Bronchial epithelial cell (primary cell): ENCODE results near the gene LCN6. TPM values are rescaled to one million over a fixed set of nuclear protein-coding genes. Genes with fewer than 3 reads are reported as not detected.
A peak's percentile ranks its signal among the peaks of the same experiment; 100 is the strongest.

Experiments used
- DNase-seq: peaks from one replicate; pipeline ENCODE4 v3.0.0-alpha.2; 2010; ENCODE audit warnings: low read depth
- FAIRE-seq: peaks from 2 replicates; lab custom pipeline; 2011; peaks lifted over from hg19 to GRCh38; lab: Jason Lieb, UNC
- H3K27me3 ChIP-seq: 2 replicates; pipeline ENCODE4 v1.5.1; 2011; ENCODE audit warnings: low read length; ENCODE audit not compliant: control insufficient read depth, insufficient read depth
- H3K36me3 ChIP-seq: 2 replicates; pipeline ENCODE4 v1.5.1; 2011; ENCODE audit warnings: low read length; ENCODE audit not compliant: control insufficient read depth, insufficient read depth
- H3K4me3 ChIP-seq: 2 replicates; pipeline ENCODE4 v1.5.1; 2011; ENCODE audit warnings: mild to moderate bottlenecking, low read depth, low read length, control low read depth
- total RNA-seq: library from RNA; depleted of rRNA; stranded (reverse); fragments of >200 nt; gene quantifications from 2 replicates; pipeline ENCODE4 v1.2.1, GENCODE V29; 2014
- TF ChIP-seq, protein P1 (sequence below): IDR thresholded peaks from 2 replicates; pipeline ENCODE4 v1.5.1; 2011; ENCODE audit warnings: mild to moderate bottlenecking, moderate library complexity, low read length, control low read depth, inconsistent platforms; ENCODE audit not compliant: insufficient read depth, severe bottlenecking

LCN6 gene
- total RNA-seq, 1 donor from 2014 or later: not detected

DNA sequence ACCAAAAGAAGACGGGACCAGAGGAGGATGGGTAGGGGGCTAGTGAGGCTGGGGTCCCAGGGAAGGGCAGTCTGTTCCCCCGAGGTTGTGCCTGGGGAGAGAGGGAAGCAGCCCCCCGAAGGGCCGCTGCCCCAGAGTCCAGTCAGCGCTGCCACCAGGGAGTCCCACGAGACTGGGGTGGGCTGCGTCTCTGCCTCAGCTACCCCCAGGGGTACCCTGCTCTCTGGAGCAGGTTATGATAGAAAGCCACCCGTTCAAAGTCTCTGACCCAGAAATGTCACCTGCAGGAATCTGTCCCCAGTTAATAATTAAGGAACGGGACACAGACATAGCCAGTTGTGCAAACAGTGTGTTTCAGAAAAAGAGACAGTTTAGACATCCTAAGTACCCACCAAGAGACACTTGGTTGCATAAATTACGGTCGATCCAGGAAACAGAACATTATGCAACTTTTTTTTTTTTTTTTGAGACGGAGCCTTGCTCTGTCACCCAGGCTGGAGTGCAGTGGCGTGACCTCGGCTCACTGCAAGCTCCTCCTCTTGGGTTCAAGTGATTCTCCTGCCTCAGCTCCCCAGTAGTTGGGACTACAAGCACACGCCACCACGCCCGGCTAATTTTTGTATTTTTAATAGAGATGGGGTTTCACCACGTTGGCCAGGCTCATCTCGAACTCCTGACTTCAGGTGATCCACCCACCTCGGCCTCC is 50.4 kb downstream of the LCN6 start:
- H3K36me3 ChIP-seq: no peaks in the 10 kb centered on the region
- TF ChIP-seq, protein P1, sequence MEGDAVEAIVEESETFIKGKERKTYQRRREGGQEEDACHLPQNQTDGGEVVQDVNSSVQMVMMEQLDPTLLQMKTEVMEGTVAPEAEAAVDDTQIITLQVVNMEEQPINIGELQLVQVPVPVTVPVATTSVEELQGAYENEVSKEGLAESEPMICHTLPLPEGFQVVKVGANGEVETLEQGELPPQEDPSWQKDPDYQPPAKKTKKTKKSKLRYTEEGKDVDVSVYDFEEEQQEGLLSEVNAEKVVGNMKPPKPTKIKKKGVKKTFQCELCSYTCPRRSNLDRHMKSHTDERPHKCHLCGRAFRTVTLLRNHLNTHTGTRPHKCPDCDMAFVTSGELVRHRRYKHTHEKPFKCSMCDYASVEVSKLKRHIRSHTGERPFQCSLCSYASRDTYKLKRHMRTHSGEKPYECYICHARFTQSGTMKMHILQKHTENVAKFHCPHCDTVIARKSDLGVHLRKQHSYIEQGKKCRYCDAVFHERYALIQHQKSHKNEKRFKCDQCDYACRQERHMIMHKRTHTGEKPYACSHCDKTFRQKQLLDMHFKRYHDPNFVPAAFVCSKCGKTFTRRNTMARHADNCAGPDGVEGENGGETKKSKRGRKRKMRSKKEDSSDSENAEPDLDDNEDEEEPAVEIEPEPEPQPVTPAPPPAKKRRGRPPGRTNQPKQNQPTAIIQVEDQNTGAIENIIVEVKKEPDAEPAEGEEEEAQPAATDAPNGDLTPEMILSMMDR: no peak
- FAIRE-seq (no peak), DNase-seq (no peak)
- peaks cover 6% of the 10 kb centered on the region for H3K27me3 ChIP-seq
- no peak overlapping the region for H3K4me3 ChIP-seq

DNA sequence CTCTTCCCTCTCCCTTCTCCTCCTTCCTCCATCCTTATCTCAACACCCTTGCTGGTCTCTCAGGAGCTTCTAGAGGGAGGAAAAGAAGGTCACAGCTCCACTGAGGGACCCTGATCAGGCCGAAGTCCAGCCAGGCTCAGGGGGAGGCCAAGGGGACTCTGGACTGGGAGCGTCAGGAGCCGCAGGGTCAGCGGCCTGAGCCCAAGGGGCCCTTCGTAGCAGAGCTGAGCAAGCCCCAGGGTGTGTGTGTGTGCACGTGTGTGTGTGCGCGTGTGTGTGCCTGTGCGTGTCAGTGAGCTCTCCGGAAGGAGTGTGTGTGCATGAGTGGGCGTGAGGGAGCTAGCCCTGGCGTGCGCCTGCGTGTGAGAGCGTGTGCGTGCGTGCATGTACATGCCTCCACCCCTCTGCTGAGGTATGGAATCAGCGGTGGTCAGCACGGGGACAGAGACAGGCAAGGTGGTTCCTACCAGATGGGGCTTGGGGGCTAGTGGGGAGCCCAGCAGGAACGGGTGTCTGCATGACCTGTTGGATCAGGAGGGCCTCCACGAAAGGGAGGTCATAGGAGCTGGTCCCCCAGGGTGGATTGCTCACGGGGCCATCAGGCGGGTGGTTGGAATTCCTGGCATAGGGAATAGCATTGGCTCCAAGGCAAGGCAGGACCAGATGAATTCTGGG is 51.0 kb downstream of the LCN6 start:
- Histone ChIP-seq H3K4me3 (no peak overlapping the region), H3K27me3 (peaks cover 6% of the 10 kb centered on the region), H3K36me3 (no peaks in the 10 kb centered on the region)
- TF ChIP-seq, protein P1: no peak
- DNase-seq (peak; percentile 57), FAIRE-seq (no peak)

DNA sequence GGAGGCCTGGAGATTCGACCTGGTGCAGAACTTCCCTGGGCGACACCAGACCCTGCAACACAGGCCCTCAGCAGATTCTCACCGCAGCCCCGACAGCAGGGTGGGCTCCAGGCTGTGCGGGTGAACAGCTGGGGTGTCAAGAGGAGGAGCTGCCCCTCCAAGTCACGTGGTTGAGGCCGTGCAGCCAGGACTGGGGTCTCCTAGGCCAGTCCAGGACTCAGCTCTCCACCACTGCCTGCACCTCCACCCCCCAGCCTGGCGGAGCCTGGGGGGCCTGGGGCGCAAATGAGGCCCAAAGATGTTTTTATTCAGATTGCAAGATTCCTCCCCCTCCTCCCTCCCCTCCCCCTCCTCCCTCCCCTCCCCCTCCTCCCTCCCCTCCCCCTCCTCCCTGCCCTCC is 51.8 kb downstream of the LCN6 start:
- H3K36me3 ChIP-seq: no peaks in the 10 kb centered on the region
- TF ChIP-seq, protein P1: no peak
- H3K27me3 ChIP-seq: peaks cover 6% of the 10 kb centered on the region
- H3K4me3 ChIP-seq: no peak overlapping the region
- no peak for DNase-seq
- no peak for FAIRE-seq

DNA sequence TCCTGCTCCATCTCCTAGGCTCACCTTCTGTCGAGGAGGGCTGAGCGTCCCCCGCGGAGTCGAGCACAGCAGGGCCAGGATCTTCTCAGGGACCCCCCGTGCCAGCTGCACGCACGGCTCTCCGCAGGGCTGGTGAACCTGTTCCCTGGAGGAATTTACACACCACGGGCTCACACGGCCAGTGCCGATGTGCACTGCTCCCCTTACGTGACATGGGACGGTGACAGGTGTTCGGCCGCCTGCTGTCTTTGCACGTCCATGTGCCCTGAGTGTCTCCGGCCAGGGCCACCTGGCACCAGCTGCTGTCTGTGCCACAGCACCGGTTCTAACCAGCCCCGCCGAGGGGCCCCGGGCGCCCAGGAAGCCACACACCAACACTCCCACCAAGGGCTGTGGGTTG is 52.4 kb downstream of the LCN6 start:
- Histone ChIP-seq H3K27me3 (peaks cover 2% of the 10 kb centered on the region), H3K4me3 (no peak overlapping the region), H3K36me3 (no peaks in the 10 kb centered on the region)
- TF ChIP-seq, protein P1: no peak
- FAIRE-seq (no peak), DNase-seq (no peak)

DNA sequence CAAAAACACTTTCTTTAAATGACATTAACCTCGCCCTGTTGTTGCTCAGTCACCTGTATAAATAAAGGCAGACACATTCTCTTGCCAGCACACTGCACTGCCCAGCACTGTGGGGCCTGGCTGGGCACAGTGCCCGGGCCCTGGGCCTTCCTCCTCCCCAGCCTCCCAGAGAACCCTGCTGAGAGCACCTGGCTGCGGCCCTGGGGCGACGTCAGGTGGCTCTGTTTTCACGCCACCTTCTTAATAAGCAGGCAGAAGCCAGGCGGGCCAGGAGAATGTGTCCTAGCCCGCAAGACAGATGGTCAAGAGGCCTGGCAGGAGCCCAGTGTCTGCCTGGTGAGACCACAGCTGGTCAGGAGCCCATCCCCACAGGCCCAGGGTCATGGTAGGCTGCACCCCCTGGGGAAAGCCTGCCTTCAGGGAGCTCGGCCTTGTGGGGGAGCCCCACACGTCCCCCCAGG is 52.9 kb downstream of the LCN6 start:
- H3K4me3 ChIP-seq: no peak overlapping the region
- DNase-seq (peak; percentile 40), FAIRE-seq (no peak)
- no peaks in the 10 kb centered on the region for H3K36me3 ChIP-seq
- TF ChIP-seq, protein P1: no peak
- H3K27me3 ChIP-seq: no peaks in the 10 kb centered on the region
